H1 (cell line): ENCODE results near the gene CSNK1G2. TPM values are rescaled to one million over a fixed set of nuclear protein-coding genes. Genes with fewer than 3 reads are reported as not detected.

Source experiments
- ASH2L ChIP-seq: fragments of 200-600, 300-600 bp; sonication (generic); IDR thresholded peaks from one replicate; pipeline ENCODE4 v1.7.1; 2017; ENCODE audit warnings: low read length
- CHD2 ChIP-seq: IDR thresholded peaks from 2 replicates; pipeline ENCODE4 v1.6.1; 2012; ENCODE audit warnings: low read length, improper control_type of control experiment
- CHD7 ChIP-seq: fragments of 300-600 bp; sonication (generic); IDR thresholded peaks from 2 replicates; pipeline ENCODE4 v1.7.1; 2012; ENCODE audit warnings: low read length, moderate library complexity, mild to moderate bottlenecking, inconsistent platforms; ENCODE audit not compliant: insufficient replicate concordance
- CTBP2 ChIP-seq: IDR thresholded peaks from 2 replicates; pipeline ENCODE4 v1.7.0; 2011; ENCODE audit warnings: borderline replicate concordance, mild to moderate bottlenecking, moderate library complexity, mixed read lengths, low read length; ENCODE audit not compliant: insufficient read depth, insufficient read length
- CTCF ChIP-seq, 3 experiments: IDR thresholded peaks; 1 replicate in 2 of 3; 2 replicates in 1 of 3; pipeline versions ENCODE4 v1.5.1 to v1.6.1; 2011; ENCODE audit warnings: low read length in 3 of 3, mild to moderate bottlenecking in 3 of 3, inconsistent platforms in 2 of 3, low read depth in 1 of 3, moderate library complexity in 1 of 3; ENCODE audit not compliant: insufficient read depth in 1 of 3; ENCODE audit errors: control extremely low read depth in 1 of 3
- NRF1 ChIP-seq: IDR thresholded peaks from 2 replicates; pipeline ENCODE4 v1.6.1; 2011; ENCODE audit warnings: mild to moderate bottlenecking, low read depth, low read length, improper control_type of control experiment
- SIRT6 ChIP-seq: IDR thresholded peaks from one replicate; pipeline ENCODE4 v1.7.1; 2012; ENCODE audit warnings: low read length, inconsistent platforms
- TAF7 ChIP-seq: optimal IDR thresholded peaks from 2 replicates; pipeline ENCODE3; 2011; ENCODE audit warnings: low read depth, mild to moderate bottlenecking, inconsistent platforms, low read length, moderate library complexity, borderline replicate concordance
- TBP ChIP-seq: IDR thresholded peaks from 2 replicates; pipeline ENCODE4 v1.6.1; 2011; ENCODE audit warnings: low read depth, low read length, improper control_type of control experiment
- polyA plus RNA-seq, 7 experiments: library from polyadenylated mRNA; depleted of rRNA in 3 of 7; stranded (reverse) in 5 of 7; unstranded in 2 of 7; fragments of >200 nt in 5 of 7; fragments of 200-250 nt in 2 of 7; gene quantifications; 1 replicate in 5 of 7; 2 replicates in 1 of 7; 4 replicates in 1 of 7; pipeline versions ENCODE4 v1.2.1 to v1.2.3, GENCODE V29; 2011 to 2013; ENCODE audit warnings: missing spikeins in 2 of 7, mixed read lengths in 2 of 7
- total RNA-seq: library from RNA; stranded (reverse); fragmentation: NEBNext Ultra II Directional; extraction: Animal tissue kit (Norgen Biotek cat#: 25700); gene quantifications from 2 replicates; pipeline ENCODE4 v1.2.1, GENCODE V29; 2021

CSNK1G2 gene
- total and polyA plus RNA-seq, 2 of the 8 experiments (the other 6 are each of a cell fraction or from before 2014, with no cell fraction given): 99.5 to 130 TPM

GRCh38 chr19:1992759-1993260 lies 51.8 kb downstream of the CSNK1G2 start (continued):
- TF ChIP-seq CHD7 (no peak), ASH2L (no peak), CTBP2 (no peak), SIRT6 (no peak), CTCF (IDR thresholded peaks at IDR 0.05; ENCODE audit: control extremely low read depth in 1 of 3, insufficient read depth in 1 of 3, low read depth in 1 of 3, low read length in 3 of 3) (no peak), TAF7 (no peak), NRF1 (no peak), TBP (no peak), CHD2 (no peak)
